ENCODE results near the gene AMN1.

The AMN1 gene

GRCh38 chr12:31631809-31632208, 97.0 kb downstream of the AMN1 start:
- DNase-seq (ENCODE audit: low read depth in 1 of 2, low spot score in 1 of 2): no peak

- no peak for DNase-seq (ENCODE audit: low read depth in 1 of 2, low spot score in 1 of 2)
Measured at GRCh38 chr12:31631023-31631724, 97.6 kb downstream of the AMN1 start.

- DNase-seq (ENCODE audit: low read depth in 1 of 2, low spot score in 1 of 2): no peak
Measured at GRCh38 chr12:31629756-31630732, 98.8 kb downstream of the AMN1 start.

- no peak for DNase-seq (ENCODE audit: low read depth in 1 of 2, low spot score in 1 of 2)
Measured at GRCh38 chr12:31627456-31628054, 101.3 kb downstream of the AMN1 start.

GRCh38 chr12:31626270-31626995, 102.4 kb downstream of the AMN1 start:
- DNase-seq (ENCODE audit: low read depth in 1 of 2, low spot score in 1 of 2): no peak

- DNase-seq (ENCODE audit: low read depth in 1 of 2, low spot score in 1 of 2): no peak
Measured at GRCh38 chr12:31622038-31622437, 106.8 kb downstream of the AMN1 start.
